ENCODE results near the gene STRA6. TPM values are rescaled to one million over a fixed set of nuclear protein-coding genes. Genes with fewer than 3 reads are reported as not detected.
A peak's percentile ranks its signal among the peaks of the same experiment; 100 is the strongest.

The STRA6 gene
- total RNA-seq, 1 experiment from 2014 or later: 0.54 TPM

- no peaks in the 10 kb centered on the region for H3K36me3 ChIP-seq (ENCODE audit: control insufficient read depth in 1 of 2, insufficient read depth in 2 of 2, low read length in 2 of 2)
- H2AFZ ChIP-seq (ENCODE audit: low read depth, low read length, poor library complexity, severe bottlenecking): no peak overlapping the region
- ChIA-PET CTCF (no interaction called here), POLR2A (no interaction called here), RAD21 (ENCODE audit: low non-redundant PET in 1 of 2, low total read pairs in 2 of 2, uncharacterized antibody in 2 of 2, unreplicated experiment in 2 of 2) (no interaction called here)
- H3K9ac ChIP-seq (ENCODE audit: low read length): no peak overlapping the region
- peak; percentile 78 for DNase-seq (ENCODE audit: low read depth, low spot score)
- H3K79me2 ChIP-seq (ENCODE audit: insufficient read depth, low read length): no peaks in the 10 kb centered on the region
- no peak overlapping the region for H3K4me3 ChIP-seq (replicated peaks in 1 of 2; ENCODE audit: low read depth in 1 of 2, low read length in 2 of 2)
- no peaks in the 10 kb centered on the region for H3K9me2 ChIP-seq (ENCODE audit: insufficient read depth)
- peaks cover 18 to 54% of the 10 kb centered on the region in 2 experiments for H3K4me1 ChIP-seq (ENCODE audit: control insufficient read depth in 1 of 2, insufficient read depth in 2 of 2, low read length in 2 of 2)
- peaks cover 40% of the 10 kb centered on the region; the same call in 1 of the 2 replicates for H3K27me3 ChIP-seq (ENCODE audit: insufficient read depth, low read length)
- 0 out of 2 replicates have a peak overlapping the region, but pooled peaks have one; percentile 4 for H3K27ac ChIP-seq (ENCODE audit: low read depth, low read length)
- no peaks in the 10 kb centered on the region for H3K9me3 ChIP-seq (ENCODE audit: control insufficient read depth in 1 of 2, insufficient read depth in 1 of 2, low read depth in 1 of 2, low read length in 2 of 2)
- TF ChIP-seq YY1 (IDR thresholded peaks at IDR 0.05; ENCODE audit: extremely low read depth, insufficient replicate concordance, low read depth, low read length): no peak
- TF ChIP-seq CEBPB (IDR thresholded peaks at IDR 0.05; ENCODE audit: low read depth): no peak
- no peak for TF ChIP-seq SP1 (IDR thresholded peaks at IDR 0.05; ENCODE audit: low read depth)
- TF ChIP-seq SIN3A (IDR thresholded peaks at IDR 0.05; ENCODE audit: low read depth): no peak
- TF ChIP-seq EGR1 (IDR thresholded peaks at IDR 0.05; ENCODE audit: low read depth): no peak
- no peak for TF ChIP-seq TCF7L2 (IDR thresholded peaks at IDR 0.05; ENCODE audit: borderline replicate concordance, extremely low read depth, insufficient read depth, insufficient read length)
- TF ChIP-seq ELF1 (IDR thresholded peaks at IDR 0.05; ENCODE audit: borderline replicate concordance, low read depth): no peak
- TF ChIP-seq ZNF274 (IDR thresholded peaks at IDR 0.05; ENCODE audit: low read depth, low read length): no peak
- TF ChIP-seq RAD21 (IDR thresholded peaks at IDR 0.05; ENCODE audit: low read depth): no peak
- no peak for TF ChIP-seq POLR2A (IDR thresholded peaks at IDR 0.05; ENCODE audit: borderline replicate concordance, extremely low read depth, insufficient read depth, insufficient read length)
- TF ChIP-seq ZFX (IDR thresholded peaks at IDR 0.05): no peak
- TF ChIP-seq REST (IDR thresholded peaks at IDR 0.05; ENCODE audit: low read depth): no peak
- no peak for TF ChIP-seq FOSL1 (IDR thresholded peaks at IDR 0.05; ENCODE audit: low read depth)
- TF ChIP-seq JUND (IDR thresholded peaks at IDR 0.05): no peak
- no peak for TF ChIP-seq POLR2AphosphoS5 (IDR thresholded peaks at IDR 0.05; ENCODE audit: low read depth, low read length)
- no peak for TF ChIP-seq ATF3 (IDR thresholded peaks at IDR 0.05)
- no peak for TF ChIP-seq MAX (IDR thresholded peaks at IDR 0.05)
- TF ChIP-seq ZBTB33 (IDR thresholded peaks at IDR 0.05; ENCODE audit: extremely low read depth, insufficient replicate concordance, low read length): no peak
- no peak for TF ChIP-seq SRF (IDR thresholded peaks at IDR 0.05; ENCODE audit: low read depth)
- intact Hi-C loops (cut with micrococcal nuclease): no loop called here
- no peaks in the 10 kb centered on the region for H4K20me1 ChIP-seq (ENCODE audit: insufficient read depth)
- BruUV-seq (replicated peaks): no TSS peak
- peak overlapping the region; percentile 46; the same call in 1 of the 2 replicates for H3K4me2 ChIP-seq (ENCODE audit: low read length)
- peak; percentile 63 for ATAC-seq
Observed at GRCh38 chr15:74193299-74193718, 9.3 kb downstream of the STRA6 start.

Measured in HCT116 (cell line).